ENCODE measurements around the gene GALT. TPM values are rescaled to one million over a fixed set of nuclear protein-coding genes. Genes with fewer than 3 reads are reported as not detected.

GALT gene
- total and polyA plus RNA-seq, 2 donors (not counting 1 experiment from before 2014, with no cell fraction given): 111 to 167 TPM

GRCh38 chr9:34606190-34606589, 40.3 kb upstream of the GALT start:
- DNase-seq (no peak), ATAC-seq (ENCODE audit: low read depth) (no peak)
- intact Hi-C loops (cut with micrococcal nuclease): no loop called here
- no peak overlapping the region for H3K9ac ChIP-seq (ENCODE audit: low read length)
- TF ChIP-seq CTCF (IDR thresholded peaks at IDR 0.05): no peak
- TF ChIP-seq EZH2 (IDR thresholded peaks at IDR 0.05; ENCODE audit: borderline replicate concordance, insufficient read depth, low read depth, low read length, poor library complexity, severe bottlenecking): no peak
- H3K36me3 ChIP-seq (replicated peaks in 1 of 2; ENCODE audit: control extremely low read depth in 1 of 2, control insufficient read depth in 1 of 2, extremely low read depth in 1 of 2, insufficient read depth in 2 of 2, low read length in 1 of 2): no peaks in the 10 kb centered on the region
- H2AFZ ChIP-seq (ENCODE audit: insufficient read depth, low read depth, low read length, poor library complexity, severe bottlenecking): no peak overlapping the region
- Mint-ChIP-seq H3K27ac (no peak overlapping the region), H3K4me3 (no peak overlapping the region), H3K27me3 (peaks cover 4% of the 10 kb centered on the region), H3K4me1 (peaks cover 8% of the 10 kb centered on the region), H3K9me3 (ENCODE audit: insufficient read depth) (no peaks in the 10 kb centered on the region)
- H3K27me3 ChIP-seq (replicated peaks in 1 of 4; ENCODE audit: control extremely low read depth in 1 of 4, control insufficient read depth in 3 of 4, insufficient read depth in 4 of 4, low read length in 3 of 4): no peaks in the 10 kb centered on the region
- ChIA-PET POLR2A (no interaction called here), CTCF (interaction anchor here (0.6 to 5.5 kb wide), 10 partner anchors 9 to 486 kb away, joined by 3 to 75 read pairs (median 8); partner anchors contain the start of genes GALT and SIGMAR1)
- no peaks in the 10 kb centered on the region for H4K20me1 ChIP-seq (ENCODE audit: control insufficient read depth, insufficient read depth, low read length, poor library complexity, severe bottlenecking)
- H3K27ac ChIP-seq (ENCODE audit: low read length in 2 of 2): no peak overlapping the region
- peaks cover 3 to 7% of the 10 kb centered on the region in 2 donors for H3K4me1 ChIP-seq (ENCODE audit: control insufficient read depth in 2 of 2, insufficient read depth in 2 of 2, low read length in 2 of 2)
- H3K9me3 ChIP-seq (ENCODE audit: control extremely low read depth in 1 of 3, control insufficient read depth in 2 of 3, insufficient read depth in 1 of 3, low read length in 2 of 3): peaks cover 0 to 7% (median 0%) of the 10 kb centered on the region in 3 donors
- peaks cover 3% of the 10 kb centered on the region for H3K79me2 ChIP-seq (ENCODE audit: control insufficient read depth, insufficient read depth, low read length)
- H3K4me3 ChIP-seq (ENCODE audit: control extremely low read depth in 1 of 5, extremely low read depth in 1 of 5, insufficient read depth in 1 of 5, low read depth in 2 of 5, low read length in 4 of 5): no peak overlapping the region
- no peak overlapping the region for H3K4me2 ChIP-seq (replicated peaks; ENCODE audit: low read depth, low read length, poor library complexity, severe bottlenecking)

DNA sequence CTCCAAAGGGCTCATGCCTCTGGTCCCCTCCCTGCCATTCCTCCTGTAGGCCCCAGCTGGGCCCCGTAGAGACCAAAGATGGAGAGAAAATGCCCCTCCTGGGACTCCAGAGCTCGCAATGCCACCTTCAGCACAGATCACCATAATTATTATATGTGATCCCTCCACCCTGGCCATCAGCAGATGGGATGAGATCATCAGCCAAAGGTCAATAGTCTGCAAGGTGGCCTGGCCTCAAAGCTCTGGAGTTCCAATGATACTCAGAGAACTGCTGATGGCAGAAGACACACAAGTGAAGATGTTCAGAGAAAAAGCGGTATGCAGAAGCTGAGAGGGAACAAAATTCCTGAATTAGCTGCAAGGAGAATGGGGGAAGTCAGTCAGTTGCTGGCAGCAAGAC, 39.6 kb upstream of the GALT start:
- ATAC-seq (ENCODE audit: low read depth) (no peak), DNase-seq (no peak)
- H3K27ac Mint-ChIP-seq: no peak overlapping the region
- no peaks in the 10 kb centered on the region for H3K36me3 ChIP-seq (replicated peaks in 1 of 2; ENCODE audit: control extremely low read depth in 1 of 2, control insufficient read depth in 1 of 2, extremely low read depth in 1 of 2, insufficient read depth in 2 of 2, low read length in 1 of 2)
- no peak overlapping the region for H2AFZ ChIP-seq (ENCODE audit: insufficient read depth, low read depth, low read length, poor library complexity, severe bottlenecking)
- CTCF ChIA-PET: interaction anchor here (0.7 to 5.5 kb wide), 4 partner anchors 15 to 49 kb away, joined by 3 to 75 read pairs (median 15); partner anchors contain the start of genes GALT and SIGMAR1
- TF ChIP-seq EZH2 (IDR thresholded peaks at IDR 0.05; ENCODE audit: borderline replicate concordance, insufficient read depth, low read depth, low read length, poor library complexity, severe bottlenecking) (no peak), CTCF (IDR thresholded peaks at IDR 0.05) (no peak)
- H3K27me3 ChIP-seq (replicated peaks in 1 of 4; ENCODE audit: control extremely low read depth in 1 of 4, control insufficient read depth in 3 of 4, insufficient read depth in 4 of 4, low read length in 3 of 4): no peaks in the 10 kb centered on the region
- no peak overlapping the region for H3K4me2 ChIP-seq (replicated peaks; ENCODE audit: low read depth, low read length, poor library complexity, severe bottlenecking)
- 100% methylated on average over 2 of the region's 3 CpGs for WGBS (ENCODE audit: insufficient coverage)
- POLR2A ChIA-PET: no interaction called here
- H3K9ac ChIP-seq (ENCODE audit: low read length): no peak overlapping the region
- H3K4me3 ChIP-seq (ENCODE audit: control extremely low read depth in 1 of 5, extremely low read depth in 1 of 5, insufficient read depth in 1 of 5, low read depth in 2 of 5, low read length in 4 of 5): no peak overlapping the region
- peaks cover 15% of the 10 kb centered on the region for H3K4me1 Mint-ChIP-seq
- no peaks in the 10 kb centered on the region for H4K20me1 ChIP-seq (ENCODE audit: control insufficient read depth, insufficient read depth, low read length, poor library complexity, severe bottlenecking)
- no peaks in the 10 kb centered on the region for H3K9me3 Mint-ChIP-seq (ENCODE audit: insufficient read depth)
- H3K9me3 ChIP-seq (ENCODE audit: control extremely low read depth in 1 of 3, control insufficient read depth in 2 of 3, insufficient read depth in 1 of 3, low read length in 2 of 3): peaks cover 0 to 7% (median 0%) of the 10 kb centered on the region in 3 donors
- intact Hi-C loops (cut with micrococcal nuclease): no loop called here
- H3K27me3 Mint-ChIP-seq: peaks cover 4% of the 10 kb centered on the region
- no peak overlapping the region for H3K4me3 Mint-ChIP-seq
- H3K79me2 ChIP-seq (ENCODE audit: control insufficient read depth, insufficient read depth, low read length): peaks cover 9% of the 10 kb centered on the region
- no peak overlapping the region for H3K27ac ChIP-seq (ENCODE audit: low read length in 2 of 2)
- peaks cover 7 to 12% of the 10 kb centered on the region in 2 donors for H3K4me1 ChIP-seq (ENCODE audit: control insufficient read depth in 2 of 2, insufficient read depth in 2 of 2, low read length in 2 of 2)
